Hepatocyte (in vitro differentiated cells): ENCODE results near the gene CDK6.

Experiments
- EZH2 ChIP-seq: fragments of 200-600 bp; sonication (generic); IDR thresholded peaks from 2 replicates; pipeline ENCODE4 v1.6.1; 2016; ENCODE audit warnings: antibody characterized with exemption, mild to moderate bottlenecking, borderline replicate concordance
- TF ChIP-seq, protein P1 (sequence below): fragments of 200-600 bp; sonication (generic); IDR thresholded peaks from 2 replicates; pipeline ENCODE4 v1.5.1; 2016; ENCODE audit warnings: antibody characterized with exemption, mild to moderate bottlenecking; ENCODE audit not compliant: poor library complexity

DNA sequence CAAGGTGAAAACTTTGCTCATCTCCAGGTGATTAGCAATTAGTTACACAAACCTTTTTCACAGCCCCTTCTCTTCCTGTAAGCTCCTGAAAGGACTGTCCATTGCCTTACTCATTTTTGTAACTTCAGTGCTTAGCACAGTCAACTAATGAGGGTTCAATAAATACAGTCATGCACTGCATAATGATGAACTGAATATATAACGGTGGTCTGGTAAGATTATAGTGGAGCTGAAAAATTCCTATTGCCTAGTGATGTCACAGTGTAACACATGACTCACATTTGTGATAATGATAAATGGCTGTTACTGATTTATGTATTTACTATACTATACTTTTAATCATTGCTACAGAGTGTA, 233.3 kb downstream of the CDK6 start:
- TF ChIP-seq, protein P1, sequence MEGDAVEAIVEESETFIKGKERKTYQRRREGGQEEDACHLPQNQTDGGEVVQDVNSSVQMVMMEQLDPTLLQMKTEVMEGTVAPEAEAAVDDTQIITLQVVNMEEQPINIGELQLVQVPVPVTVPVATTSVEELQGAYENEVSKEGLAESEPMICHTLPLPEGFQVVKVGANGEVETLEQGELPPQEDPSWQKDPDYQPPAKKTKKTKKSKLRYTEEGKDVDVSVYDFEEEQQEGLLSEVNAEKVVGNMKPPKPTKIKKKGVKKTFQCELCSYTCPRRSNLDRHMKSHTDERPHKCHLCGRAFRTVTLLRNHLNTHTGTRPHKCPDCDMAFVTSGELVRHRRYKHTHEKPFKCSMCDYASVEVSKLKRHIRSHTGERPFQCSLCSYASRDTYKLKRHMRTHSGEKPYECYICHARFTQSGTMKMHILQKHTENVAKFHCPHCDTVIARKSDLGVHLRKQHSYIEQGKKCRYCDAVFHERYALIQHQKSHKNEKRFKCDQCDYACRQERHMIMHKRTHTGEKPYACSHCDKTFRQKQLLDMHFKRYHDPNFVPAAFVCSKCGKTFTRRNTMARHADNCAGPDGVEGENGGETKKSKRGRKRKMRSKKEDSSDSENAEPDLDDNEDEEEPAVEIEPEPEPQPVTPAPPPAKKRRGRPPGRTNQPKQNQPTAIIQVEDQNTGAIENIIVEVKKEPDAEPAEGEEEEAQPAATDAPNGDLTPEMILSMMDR: no peak
- TF ChIP-seq EZH2: no peak
